HUDEP-2 (cell line): Measurements from ENCODE around the gene CYFIP1.

Source experiments
- DNase-seq, 76 experiments: peaks; one replicate each; lab custom pipeline; 2025; ENCODE audit not compliant: unreplicated experiment in 76 of 76; lab: John Stamatoyannopoulos, UW

CYFIP1 gene

DNA sequence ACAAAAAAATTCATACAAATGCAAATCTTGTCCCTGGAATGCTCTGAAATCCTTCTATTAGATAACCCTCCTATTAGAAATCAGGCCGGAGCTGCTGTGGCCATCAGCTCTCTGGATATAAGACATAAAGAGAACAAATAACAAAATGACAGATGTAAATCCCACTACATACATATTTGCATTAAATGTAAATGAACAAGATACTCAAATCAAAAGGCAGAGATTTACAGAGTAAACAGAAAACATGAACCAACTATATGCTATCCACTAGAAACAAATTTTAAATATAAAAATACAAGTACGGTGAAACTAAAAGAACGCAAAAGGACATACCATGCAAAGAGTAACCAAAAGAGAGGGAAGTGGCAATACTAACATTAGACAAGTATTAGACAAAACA lies 10.7 kb downstream of the CYFIP1 start:
- no peak for DNase-seq

DNA sequence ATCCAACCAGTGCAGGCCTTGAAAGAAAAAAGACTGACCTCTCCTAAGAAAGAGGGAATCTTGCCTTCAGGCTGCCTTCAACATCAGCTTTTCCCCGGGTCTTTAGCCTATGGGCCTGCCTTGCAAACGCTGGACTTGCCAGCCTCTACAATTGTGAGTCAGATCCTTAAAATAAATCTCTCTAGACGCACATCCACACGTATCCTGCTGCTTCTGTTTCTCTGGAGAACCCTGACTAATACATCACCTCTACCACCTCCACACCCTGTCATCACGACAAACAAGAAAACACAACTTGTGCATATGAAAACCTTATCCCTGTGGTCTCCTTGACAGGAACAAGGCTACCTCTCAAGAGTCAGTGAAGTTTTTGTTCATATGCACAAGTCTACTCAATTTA lies 11.8 kb downstream of the CYFIP1 start:
- no peak for DNase-seq

DNA sequence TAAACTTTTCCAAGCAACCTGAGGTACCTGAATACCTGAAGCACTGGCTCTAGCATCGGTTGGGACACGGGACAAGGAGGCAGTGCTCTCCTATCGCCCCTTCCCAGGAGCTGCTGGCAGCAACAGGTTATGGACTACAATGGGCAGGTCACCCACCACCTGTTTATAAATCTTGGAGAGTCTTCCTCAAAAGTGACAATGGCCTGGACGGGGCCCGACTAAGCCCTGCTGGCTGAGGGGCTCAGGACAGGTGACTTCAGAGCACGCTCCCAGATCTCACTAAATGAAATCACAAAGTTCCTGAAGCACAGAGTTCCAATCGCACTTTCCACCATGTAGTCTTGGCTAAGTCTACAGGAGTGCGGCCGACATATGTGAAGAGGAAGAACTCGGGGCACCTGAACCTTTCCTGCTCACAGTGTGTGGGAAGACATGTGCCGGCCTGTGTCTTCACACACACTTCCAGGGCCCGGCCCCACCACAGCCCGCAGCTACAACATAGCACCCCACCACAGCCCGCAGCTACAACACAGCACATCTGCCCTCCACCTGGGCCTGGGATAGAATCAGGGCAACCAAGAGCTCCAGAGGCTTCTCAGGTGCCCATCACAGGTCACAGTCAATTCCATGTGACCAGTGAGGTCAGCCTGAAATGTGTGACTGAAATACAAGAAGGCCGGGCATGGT lies 12.9 kb downstream of the CYFIP1 start:
- DNase-seq = no peak

DNA sequence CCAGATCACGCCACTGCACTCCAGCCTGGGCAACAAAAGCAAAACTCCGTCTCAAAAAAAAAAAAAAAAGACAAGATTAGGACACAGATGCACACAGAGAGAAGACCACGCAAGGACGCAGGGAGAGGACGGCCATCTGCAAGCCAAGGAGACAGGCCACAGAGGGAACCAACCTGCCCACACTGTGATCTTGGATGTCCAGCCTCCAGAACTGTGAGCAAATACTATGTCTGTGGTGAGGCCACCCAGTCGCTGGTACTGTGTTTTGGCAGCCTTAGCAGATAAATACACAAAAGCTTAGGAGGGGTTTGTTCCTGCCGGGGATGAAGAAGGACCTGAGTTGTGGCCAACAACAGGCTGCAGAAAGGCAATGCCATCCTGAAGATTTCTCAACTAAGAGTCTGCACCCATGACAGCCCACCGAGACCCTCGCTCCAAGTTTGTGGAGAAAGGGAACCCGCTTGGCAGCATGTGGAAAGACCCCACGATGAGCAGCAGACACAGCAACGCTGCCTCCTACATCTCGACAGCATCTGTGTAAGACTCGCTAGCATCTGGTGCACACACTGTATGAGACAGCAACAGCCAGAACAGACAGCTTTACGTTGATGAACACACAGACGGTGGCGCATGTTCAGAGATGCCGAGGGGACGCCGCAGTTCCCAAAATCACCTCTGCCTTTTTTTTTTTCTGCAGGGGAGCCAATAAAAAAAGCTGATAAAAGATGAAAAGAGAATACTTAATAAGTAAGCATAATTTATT lies 13.7 kb downstream of the CYFIP1 start:
- no peak for DNase-seq

DNA sequence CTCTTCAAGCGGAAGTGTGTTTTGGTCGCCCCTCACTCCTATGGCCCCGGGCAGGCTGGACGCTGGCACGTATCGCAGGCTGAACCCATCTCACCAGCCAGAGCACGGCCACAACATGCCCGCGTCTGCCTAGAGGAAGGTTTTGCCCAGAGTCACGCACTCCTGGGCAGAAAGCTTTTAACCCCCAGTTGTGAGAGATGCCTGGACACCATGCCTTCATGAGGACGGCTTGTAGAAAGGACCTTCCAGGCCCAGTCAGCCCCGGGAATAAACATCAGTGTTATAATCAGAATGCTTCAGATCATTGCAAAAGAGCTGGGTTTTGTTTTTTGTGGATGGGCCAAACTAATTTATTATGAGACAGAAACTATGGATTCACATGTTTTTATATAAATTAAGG lies 16.5 kb downstream of the CYFIP1 start:
- DNase-seq = no peak

DNA sequence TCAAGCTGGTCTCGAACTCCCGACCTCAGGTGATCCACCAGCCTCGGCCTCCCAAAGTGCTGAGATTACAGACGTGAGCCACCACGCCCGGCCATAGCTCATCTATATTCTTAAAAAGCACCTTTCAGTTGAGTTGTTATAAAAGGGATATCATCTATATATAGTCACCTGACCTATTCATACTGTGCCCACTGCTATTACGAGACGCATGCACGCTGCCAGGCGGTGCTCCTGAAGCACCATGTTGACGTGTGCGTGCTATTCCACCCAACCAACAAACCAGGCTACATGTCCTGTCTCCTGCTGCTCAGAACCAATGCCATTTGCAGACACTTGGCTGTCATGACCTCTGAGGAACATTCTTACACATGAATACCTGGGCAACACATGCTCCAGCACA lies 17.6 kb downstream of the CYFIP1 start:
- no peak for DNase-seq

DNA sequence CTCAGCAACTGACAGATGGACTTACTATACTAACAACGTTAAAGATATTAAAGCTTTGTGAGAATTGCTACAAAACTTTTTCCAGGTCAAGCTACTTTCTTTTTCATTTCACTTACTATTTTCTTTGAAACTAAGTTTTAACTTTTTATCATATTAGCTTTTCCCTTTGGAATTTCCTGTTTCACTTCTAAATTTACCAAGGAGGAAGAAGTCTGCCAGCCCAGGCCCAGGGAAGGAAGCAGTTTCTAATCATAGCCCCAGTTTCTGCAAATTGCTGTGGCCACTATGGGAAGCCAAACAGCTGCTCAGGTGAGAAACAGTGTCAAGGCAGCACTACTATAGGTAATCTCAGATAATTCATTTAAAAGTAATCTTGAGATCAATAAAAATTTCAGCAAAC lies 18.4 kb downstream of the CYFIP1 start:
- no peak for DNase-seq

DNA sequence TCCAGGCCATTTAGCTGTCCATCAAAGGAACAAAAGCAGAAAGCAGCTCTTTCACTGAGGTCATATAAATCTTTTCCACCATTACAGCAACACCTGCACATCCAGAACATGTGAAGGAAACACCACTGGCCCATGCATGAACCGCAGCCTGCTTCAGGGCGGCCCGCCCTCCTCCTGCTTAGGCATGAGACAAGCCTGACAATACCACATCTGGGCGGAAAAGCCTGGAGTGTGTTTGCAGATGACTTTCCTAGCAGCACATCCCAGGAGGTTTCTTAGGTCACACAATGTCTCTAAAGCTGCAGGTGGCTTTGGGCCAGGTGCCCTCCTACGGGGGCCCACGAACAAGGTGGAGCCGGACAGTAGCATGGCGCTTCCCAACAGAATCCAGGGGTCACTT lies 19.6 kb downstream of the CYFIP1 start:
- no peak for DNase-seq

DNA sequence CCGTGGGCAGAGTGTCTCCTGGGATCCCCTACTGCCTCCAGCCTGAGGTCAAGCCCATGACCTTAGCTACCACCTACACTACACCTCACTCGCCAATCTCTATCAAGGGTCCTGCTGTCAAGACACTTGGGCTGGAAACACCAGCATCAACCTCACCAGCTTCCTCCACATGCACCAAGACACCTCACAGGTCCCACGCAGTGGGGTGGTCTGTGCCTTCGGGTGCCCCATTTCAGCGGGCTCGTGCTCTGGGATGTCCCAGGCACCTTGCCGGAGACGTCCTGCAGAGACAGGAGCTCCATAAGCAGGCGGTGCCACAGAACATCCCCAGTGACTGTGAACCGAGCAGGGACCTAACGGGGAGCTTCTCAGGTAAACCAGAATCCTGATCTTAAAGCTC lies 20.0 kb downstream of the CYFIP1 start:
- DNase-seq = no peak

DNA sequence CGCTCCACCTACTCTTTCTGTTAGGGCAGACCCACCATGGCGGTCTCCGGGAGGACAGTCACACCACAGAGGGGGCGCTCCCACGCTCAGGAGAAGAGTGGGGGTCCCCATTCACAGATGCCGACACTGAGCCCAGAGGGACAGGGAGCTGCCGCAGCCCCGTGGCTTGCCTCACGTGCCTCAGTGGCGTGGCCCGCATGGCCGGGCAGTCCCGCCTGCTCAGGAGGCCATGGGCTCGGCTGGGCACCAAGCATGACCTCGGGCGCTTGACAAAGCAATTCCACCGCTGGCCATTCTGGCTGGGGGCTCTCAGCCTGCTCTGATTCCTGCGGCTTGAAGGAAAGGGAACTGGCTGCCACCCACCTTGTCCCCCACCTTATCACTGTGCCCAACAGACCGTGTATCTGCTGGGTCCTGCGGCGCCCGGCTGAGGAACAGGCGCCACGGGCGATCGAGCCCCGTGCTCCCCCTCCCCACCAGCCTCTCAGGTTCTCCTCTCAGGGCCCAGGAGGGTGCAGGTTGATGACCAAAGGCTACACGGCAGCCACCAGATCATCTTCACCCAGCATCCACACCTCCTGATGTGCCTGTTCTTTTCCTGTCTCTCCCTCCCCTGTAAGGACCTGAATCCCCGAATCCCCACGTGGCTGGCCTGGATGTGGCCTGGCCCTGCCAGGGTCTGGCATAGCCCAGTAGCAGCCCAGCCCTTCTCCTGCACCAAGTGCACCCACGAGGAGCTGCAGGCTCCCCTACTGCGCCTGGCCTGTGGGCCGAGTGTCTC lies 20.7 kb downstream of the CYFIP1 start:
- no peak for DNase-seq

DNA sequence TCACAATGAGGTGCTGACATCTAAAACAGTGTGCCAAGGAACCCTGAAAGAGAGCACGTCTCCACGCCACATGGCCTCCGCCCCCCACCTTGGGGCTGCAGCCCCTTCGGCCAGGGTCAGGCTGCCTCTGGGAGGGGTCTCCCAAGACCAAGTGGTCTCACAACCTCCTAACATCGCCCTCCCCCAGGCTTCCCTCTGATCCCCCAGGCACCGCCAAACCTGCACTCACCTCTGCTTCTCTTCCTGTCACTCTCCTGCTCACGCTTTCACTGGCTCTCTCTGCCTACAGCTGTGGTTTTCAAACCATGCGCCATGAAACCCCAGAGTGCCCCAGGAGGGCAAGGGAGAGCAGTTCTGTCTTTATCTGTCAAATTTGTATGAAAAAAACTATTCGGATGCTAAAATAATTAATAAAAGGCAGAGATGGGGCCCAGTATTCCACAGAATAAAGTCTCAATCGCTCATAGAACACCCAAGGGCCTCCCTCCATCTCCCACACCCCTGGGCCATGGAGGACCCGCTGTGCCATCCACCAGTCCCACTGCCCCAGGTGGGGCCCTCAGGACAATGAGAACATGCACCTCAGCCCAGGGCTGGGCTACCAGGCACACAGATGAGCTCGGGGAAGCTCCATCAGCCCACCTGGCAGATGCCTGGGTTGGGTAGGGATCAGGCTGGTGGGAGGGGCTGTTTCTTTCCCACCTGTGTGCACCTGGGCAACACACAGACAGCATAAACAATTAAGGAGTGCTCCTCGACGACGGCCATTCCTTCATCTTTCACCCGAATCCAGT lies 21.5 kb downstream of the CYFIP1 start:
- DNase-seq = no peak

DNA sequence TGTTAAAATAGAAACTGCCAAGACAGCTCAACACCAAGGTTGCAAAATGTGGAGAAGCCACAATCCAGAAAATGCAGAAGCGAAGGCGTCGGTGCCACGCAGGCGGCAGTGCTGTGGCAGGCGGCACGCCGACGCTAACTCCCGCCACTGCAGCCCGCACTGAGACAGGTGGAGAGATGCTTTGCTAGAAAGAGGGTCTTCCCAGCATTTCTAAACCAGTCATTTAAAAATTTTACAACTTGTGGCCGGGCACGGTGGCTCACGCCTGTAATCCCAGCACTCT lies 23.2 kb downstream of the CYFIP1 start:
- no peak for DNase-seq

DNA sequence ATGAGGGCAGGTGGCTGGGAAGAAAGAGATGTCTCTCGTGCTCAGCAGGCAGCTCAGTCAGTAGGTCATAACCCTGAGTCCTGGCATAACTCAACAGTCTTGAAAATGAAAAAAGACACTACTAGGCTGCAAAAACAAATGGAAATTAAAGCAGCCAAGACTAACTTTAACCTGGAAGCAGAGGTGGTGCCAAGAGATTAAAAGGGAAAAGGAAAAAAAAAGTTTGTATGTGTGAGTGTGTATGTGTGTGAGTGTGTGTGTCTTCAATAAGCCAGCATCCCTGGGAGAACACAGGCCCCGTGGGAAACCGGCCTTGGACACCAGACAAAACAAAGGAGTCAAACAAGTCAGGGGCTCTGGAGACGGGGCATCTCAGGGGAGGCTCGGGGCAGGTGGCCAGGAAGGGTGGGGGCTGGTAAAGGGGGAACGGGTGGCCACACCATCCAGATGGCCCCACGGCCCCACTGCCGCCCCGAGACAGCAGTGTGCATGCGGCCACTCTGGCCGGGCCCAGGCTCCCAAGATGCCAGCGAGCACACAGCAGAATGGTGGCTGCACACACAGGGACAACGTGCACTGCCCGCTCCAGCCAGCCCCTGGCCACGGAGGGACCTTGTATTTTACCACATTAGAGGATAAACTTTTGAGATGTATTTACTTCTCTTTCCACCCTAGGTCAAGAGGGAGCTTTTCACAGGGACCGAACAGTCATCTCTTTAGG lies 23.8 kb downstream of the CYFIP1 start:
- DNase-seq = no peak

DNA sequence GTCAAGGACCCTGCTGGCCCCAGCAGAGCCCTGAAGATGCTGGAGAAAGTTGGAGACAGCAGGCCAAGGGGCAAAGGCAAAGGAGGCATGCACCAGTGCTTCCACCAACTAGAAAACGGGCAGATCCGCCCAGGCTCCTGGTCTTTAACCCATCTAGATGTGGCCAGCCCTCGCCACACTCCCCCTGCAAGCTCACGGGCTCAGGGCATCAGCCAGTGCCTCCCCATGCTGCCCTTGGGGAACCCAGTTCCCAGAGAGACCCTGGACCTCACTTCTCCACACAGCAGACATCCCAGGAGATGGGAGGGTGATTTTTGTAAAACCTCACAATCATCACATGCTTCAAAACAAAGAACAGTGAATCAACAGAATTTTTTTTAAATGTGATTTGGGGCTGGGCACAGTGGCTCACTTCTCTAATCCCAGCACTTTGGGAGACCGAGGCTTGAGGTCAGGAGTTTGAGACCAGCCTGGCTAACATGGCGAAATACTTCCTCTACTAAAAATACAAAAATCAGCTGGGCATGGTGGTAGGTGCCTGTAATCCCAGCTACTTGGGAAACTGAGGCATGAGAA lies 24.5 kb downstream of the CYFIP1 start:
- no peak for DNase-seq

DNA sequence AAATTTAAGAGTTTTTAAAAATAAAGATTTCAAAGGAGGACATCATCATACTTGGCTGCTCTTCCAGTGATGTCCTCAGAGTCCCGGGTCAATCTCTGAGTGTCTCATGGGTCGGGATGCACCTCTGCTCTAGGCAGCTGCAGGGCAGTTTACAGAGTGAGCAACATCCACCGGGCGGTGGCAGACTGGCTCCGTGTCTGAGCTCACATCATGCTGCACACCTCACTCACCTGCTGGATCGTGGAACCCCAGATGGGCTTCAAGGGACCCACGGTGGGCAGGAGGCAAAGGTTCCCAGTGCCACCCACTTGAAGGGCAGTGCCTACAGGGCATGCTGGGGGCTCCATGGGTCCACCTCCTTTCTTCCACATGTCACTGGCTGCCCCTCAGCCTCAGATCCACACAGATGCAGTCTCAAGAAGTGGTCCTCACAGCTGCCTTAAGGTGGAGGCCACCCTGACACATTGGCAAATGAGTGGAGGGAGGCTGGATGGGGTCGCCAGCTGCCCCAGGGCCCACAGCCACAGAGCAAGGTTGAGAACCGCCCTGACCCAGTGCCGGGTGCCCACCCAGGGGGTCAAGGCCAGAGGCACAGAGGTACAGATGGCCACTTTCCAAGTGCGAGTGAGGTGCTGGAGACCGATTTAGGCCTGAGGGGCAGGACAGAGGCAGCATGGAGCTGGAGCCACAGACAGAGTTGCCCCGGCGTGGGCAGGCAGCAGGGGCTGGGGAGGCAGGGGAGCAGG lies 25.2 kb downstream of the CYFIP1 start:
- DNase-seq = no peak

DNA sequence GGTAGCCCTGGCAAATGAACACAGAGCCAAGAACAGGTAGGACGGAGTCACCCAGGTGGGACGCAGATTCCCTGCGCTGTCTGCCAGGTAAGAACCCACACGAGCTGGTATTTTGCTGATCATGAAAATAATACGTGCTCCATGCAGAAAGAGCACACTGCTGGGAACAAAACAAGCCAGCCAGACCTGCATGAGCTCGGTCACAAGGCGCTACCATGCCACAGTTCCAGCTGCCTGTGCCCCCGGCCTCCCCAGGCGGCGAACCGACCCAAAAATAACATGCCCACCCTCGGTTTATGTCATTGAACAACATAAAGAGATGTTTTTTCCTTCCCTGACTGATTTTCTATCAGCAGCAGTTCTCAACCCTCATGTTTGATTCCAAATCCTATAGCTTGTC lies 25.8 kb downstream of the CYFIP1 start:
- DNase-seq = no peak

DNA sequence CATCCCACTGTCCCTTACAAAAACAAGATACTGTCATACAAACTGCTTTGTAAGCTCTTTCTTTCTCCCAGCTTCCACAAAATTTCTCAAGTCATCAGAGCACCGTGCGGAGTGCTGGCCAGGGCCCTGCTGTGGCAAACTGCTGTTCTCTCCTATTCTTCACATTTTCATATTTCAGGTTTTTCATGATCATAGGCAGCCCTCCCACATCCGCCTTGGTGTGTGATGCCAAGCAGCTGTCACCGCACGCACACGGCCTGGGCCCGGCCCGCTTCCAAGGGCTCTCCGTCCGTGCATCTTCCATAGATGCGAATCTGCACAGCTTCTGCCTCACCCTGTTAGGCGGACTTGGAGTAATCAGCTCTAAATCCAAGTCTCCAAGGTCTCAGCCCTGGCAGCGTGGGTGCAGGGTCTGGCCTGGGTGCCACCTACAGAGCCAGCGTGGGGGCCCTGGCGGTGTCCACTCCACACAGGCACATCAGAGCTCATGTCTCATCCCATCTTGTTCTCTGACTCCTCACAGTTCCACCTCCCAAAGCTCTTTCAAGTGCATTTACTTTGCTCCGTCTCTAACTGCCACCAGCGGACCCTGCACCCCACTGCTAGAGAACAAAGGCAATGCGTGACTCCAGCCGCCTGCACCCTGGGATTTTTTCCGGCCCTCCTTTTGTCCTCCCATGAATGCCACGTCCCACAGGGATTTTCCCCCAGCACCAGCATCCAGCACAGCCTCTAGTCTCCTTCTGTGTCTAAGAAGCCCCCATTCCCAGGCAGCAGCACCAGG lies 27.2 kb downstream of the CYFIP1 start:
- no peak for DNase-seq

DNA sequence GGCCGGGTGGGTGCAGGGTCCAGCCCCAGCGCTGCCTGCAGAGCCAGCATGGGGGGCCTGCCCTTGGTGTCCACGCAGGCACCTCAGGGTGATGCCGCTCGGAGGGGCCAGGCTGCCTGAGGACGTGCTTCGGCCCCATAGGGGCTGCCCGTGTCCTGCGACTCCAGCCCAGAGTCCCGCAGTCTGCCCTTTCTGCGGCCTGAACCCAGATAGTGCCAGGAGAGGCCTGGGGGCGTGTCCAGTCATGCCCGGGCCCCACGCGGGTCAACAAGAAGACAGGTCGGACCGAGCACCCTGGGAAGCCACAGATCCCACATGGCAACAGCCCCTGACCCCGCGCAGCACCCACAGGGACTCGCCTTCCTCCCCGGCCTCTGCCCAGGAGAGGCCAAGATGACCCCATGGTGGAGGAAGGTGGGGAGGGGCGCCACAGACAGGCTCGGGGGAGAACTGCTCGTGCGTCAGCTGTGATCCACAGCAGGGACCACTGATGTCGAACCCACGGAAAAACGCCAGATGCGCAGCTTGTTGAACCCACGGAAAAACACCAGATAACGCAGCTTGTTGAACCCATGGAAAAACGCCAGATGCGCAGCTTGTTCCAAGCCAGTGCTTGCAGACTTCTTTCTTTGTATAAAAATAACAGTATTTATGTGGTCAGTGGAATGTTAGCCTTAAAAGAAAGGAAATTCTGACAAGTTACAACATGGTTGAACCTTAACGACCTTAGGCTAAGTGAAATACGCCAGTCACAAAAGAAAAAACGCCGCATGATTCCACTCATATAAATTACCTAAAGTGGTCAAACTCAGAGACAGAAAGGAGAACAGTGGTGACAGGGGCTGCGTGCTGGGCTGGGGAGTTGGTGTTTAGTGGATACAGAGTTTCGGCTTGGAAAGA lies 28.5 kb downstream of the CYFIP1 start:
- no peak for DNase-seq
